Cardiac fibroblast (primary cell): Measurements from ENCODE around the gene ICAM3.
"Not testable (repeated sequence)": the region's sequence is repeated elsewhere in the genome, so short reads cannot be mapped to it uniquely, and the experiment has no call there.

Experiments
- DNase-seq, 2 donors: peaks; one replicate each; pipeline versions ENCODE4 v3.0.0 to v3.0.0-alpha.2; 2010; ENCODE audit warnings: low read depth in 2 of 2
- H3K4me3 ChIP-seq, 2 donors: replicated peaks in 1 of 2; 1 replicate in 1 of 2; 2 replicates in 1 of 2; pipeline ENCODE4 v1.5.1; 2011; ENCODE audit warnings: low read depth in 2 of 2, low read length in 2 of 2, mild to moderate bottlenecking in 2 of 2, moderate library complexity in 1 of 2
- TF ChIP-seq, protein P1 (sequence below): IDR thresholded peaks from one replicate; pipeline ENCODE4 v1.5.1; 2011; ENCODE audit warnings: low read depth, mild to moderate bottlenecking, low read length, inconsistent platforms

ICAM3 gene

GRCh38 chr19:10344780-10345179 lies 5.4 kb upstream of the ICAM3 start:
- no peak overlapping the region for H3K4me3 ChIP-seq
- TF ChIP-seq, protein P1, sequence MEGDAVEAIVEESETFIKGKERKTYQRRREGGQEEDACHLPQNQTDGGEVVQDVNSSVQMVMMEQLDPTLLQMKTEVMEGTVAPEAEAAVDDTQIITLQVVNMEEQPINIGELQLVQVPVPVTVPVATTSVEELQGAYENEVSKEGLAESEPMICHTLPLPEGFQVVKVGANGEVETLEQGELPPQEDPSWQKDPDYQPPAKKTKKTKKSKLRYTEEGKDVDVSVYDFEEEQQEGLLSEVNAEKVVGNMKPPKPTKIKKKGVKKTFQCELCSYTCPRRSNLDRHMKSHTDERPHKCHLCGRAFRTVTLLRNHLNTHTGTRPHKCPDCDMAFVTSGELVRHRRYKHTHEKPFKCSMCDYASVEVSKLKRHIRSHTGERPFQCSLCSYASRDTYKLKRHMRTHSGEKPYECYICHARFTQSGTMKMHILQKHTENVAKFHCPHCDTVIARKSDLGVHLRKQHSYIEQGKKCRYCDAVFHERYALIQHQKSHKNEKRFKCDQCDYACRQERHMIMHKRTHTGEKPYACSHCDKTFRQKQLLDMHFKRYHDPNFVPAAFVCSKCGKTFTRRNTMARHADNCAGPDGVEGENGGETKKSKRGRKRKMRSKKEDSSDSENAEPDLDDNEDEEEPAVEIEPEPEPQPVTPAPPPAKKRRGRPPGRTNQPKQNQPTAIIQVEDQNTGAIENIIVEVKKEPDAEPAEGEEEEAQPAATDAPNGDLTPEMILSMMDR: no peak
- DNase-seq: peak in 1 of 2 donors; percentile 9

DNA sequence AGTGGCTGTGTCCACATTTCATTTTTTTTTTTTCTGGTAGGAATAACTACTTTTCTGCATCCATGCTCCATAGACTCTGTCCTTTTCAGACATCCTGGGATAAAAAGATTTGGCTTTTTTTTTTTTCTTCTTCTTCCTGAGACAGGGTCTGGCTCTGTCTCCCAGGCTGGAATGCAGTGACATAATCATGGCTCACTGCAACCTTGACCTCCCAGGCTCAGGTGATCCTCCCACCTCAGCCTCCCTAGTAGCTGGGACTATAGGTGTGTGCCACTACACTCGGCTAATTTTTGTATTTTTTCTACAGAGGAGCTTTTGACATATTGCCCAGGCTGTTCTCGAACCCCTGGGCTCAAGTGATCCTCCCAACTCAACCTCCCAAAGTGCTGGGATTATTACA lies 4.1 kb upstream of the ICAM3 start:
- TF ChIP-seq, protein P1: no peak
- DNase-seq: no peak

DNA sequence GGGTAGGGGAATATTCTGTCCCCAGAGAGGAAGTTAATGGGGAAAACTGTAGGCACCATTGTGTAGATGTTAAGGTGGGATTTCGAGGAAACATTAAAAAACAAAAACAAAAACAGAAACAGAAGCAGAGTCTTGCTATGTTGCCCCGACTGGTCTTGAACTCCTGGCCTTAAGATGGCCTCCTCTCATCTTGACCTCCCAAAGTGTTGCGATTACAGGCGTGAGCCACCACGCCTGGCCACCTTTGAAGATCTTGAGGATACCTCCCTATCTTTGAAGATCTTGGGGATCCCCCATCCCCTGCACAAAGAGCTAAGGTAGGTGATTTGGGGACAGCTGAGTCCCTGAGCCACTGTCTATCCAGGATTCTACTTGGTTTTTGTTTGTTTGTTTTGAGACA lies 553 bp upstream of the ICAM3 start:
- H3K4me3 ChIP-seq: no peak overlapping the region
- DNase-seq: no peak
- TF ChIP-seq, protein P1: no peak

More for the DNA sequence above, 4.1 kb upstream of the ICAM3 start:
- H3K4me3 ChIP-seq: no peak overlapping the region

GRCh38 chr19:10338940-10339339 lies 484 bp downstream of the ICAM3 start:
- TF ChIP-seq, protein P1: no peak
- no peak overlapping the region for H3K4me3 ChIP-seq
- no peak for DNase-seq

DNA sequence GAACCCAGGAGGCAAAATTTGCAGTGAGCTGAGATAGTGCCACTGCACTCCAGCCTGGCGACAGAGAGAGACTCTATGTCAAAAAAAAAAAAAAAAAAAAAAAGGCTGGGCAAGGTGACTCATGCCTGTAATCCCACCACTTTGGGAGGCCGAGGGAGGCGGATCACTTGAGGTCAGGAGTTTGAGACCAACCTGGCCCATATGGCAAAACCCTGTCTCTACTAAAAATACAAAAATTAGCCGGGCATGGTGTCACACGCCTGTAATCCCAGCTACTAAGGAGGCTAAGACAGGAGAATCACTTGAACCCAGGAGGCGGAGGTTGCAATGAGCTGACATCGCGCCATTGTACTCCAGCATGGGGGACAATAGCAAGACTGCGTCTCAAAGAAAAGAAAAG lies 2.7 kb downstream of the ICAM3 start:
- H3K4me3 ChIP-seq, DNase-seq: not testable (repeated sequence)

DNA sequence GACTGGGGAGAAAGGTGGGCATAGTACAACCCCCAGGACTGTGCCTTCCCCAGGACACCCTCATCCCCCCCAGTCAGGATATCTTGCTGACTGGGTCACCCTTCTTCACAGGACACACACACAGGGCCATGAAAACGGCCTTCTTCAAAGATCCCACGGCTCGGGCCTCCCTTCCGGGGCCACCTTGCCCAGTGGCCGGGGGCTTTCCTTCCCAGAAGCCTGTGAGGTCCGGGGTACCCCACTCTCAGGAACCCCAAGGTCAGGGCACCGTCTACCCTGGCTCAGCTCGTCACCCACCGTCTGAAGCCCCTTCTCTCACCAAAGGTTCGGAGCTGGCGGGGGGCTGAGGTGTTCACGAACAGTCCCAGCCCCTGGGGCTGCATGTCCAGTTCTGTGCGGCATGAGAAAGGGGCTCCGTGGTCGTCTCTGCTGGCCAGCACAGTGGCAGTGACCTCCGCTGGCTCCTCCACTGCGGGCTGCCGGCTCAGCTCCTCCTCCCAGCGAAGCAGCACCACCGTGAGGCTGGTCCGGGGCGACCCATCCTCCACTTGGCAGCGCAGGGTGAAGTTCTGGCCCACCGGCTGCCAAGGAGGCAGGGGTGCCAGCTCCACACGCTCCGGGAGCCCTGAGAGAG lies 4.0 kb downstream of the ICAM3 start:
- H3K4me3 ChIP-seq: no peak overlapping the region
- DNase-seq: no peak
- TF ChIP-seq, protein P1: no peak

DNA sequence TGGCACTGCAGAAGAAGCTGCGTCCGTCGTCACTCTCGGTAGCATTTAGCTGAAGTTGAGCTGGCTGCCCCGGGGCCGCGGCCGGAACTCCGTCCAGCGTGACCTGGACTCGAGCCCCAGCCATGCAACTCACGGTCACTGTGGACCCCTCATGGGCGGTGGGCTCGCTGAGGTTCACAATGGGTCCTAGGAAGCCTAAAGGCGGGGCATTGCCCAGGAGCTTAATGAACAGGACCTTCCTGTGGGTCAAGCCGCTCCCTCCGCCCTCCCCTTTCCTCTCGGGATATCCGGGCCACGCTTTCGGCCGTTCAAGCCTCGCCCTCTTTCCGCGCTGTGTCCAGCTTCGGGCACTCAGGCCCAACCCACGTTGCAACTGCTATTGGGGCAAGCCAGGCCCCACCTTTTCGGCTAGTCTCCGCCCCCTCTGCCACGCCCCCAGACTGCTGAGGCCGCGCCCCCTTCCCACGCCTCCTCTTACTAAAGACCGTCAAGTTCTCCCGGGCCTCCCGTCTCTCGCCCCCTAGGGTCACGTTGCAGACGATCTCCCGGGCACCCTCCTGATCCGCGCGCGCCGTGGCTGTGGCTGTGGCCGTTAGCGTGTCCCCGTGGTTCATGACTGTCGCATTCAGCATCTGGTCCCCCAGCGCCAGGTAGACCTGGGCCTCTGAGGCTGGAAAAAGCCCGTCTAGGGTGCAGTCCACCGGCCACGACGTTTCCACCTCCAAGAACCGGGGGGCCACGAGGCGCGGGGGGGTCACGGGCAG lies 4.7 kb downstream of the ICAM3 start:
- TF ChIP-seq, protein P1: no peak
- peak overlapping the region; percentile 94 to 95 for H3K4me3 ChIP-seq
- peak; percentile 98 for DNase-seq
